Stimulated activated CD8-positive, alpha-beta memory T cell treated with anti-CD3 and anti-CD28 coated beads, Interleukin-12 subunit alpha, Interleukin-12 subunit beta, amount 100 ng/mL, for 1 hour (primary cell): ENCODE results near the gene BUB1.
"Not testable (repeated sequence)": the region's sequence is repeated elsewhere in the genome, so short reads cannot be mapped to it uniquely, and the experiment has no call there.

Source experiments
- DNase-seq: peaks from one replicate; pipeline ENCODE4 v3.0.0-alpha.2; 2020; ENCODE audit warnings: low read depth

BUB1 gene

GRCh38 chr2:110655701-110656100 is 22.2 kb downstream of the BUB1 start:
- no peak for DNase-seq

GRCh38 chr2:110653861-110654260 is 24.0 kb downstream of the BUB1 start:
- no peak for DNase-seq

- no peak for DNase-seq
These were observed 27.5 kb downstream of the BUB1 start for GRCh38 chr2:110650346-110650745.

- DNase-seq = no peak
These were observed 30.1 kb downstream of the BUB1 start for GRCh38 chr2:110647777-110648176.

DNA sequence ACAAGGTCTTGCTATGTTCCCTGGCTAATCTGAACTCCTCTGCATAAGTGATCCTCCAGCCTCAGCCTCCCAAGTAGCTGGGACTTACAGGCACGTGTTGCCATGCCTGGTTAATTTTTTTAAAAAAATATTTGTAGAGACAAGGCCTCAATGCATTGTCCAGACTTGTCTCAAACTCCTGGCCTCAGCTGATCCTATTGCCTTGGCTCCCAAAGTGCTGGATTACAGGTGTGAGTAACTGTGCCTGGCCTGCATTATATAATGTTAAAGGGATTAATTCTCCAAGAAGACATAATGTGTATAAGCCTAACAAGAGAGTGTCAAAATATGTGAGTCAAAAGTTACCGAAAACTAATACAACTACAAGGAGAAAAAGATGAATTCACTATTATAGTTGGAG is 32.2 kb downstream of the BUB1 start:
- no peak for DNase-seq

DNA sequence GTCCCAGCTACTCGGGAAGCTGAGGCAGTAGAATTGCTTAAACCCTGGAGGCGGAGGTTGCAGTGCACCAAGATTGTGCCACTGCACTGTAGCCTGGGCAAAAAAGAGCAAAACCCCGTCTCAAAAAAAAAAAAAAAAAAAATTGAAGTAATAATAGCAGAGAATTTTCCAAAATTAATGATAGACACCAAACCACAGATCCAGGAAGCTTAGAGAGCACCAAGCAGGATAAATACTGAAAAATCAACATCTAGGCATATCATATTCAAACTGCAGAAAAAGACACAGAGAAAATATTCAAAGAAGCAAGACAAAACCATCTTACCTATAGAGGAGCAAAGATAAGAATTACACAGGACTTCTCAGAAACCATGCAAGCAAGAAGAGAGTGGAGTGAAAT is 33.5 kb downstream of the BUB1 start:
- no peak for DNase-seq

DNA sequence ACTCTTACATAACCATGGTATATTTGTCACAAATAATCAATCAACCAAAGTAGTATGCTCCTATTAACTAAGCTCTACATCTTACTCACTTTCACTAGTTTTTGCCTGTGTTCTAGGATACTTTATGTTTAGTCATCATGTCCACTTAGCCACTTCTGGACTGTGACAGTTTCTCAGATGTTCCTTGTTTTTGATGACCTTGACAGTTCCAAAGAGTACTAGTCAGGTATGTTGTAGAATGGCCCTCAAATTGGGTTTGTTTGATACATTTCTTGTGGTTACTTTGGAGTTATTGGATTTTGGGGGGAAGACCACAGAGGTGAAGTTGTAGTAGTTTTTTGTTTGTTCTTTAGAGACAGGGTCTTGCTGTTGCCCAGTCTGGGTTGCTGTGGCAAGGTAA is 35.5 kb downstream of the BUB1 start:
- no peak for DNase-seq

DNA sequence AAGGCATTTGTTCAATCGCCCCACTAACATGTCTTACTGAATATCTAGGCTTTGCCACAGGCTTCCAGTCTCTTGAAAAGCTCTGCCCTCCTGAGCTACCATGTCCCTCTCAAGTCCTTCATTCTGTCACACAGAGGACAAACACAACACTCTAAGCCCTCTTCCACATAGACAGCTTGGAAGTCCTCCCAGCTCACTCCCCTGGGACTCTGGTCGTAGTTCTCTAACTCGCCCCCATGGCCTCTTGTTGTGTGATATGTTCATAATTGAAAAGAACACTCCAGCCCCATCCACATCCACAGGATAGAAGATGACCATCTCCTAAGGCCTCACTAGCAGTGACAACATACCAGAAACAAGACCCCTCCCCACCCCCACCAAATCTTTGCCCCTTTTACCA is 37.9 kb downstream of the BUB1 start:
- DNase-seq = no peak

DNA sequence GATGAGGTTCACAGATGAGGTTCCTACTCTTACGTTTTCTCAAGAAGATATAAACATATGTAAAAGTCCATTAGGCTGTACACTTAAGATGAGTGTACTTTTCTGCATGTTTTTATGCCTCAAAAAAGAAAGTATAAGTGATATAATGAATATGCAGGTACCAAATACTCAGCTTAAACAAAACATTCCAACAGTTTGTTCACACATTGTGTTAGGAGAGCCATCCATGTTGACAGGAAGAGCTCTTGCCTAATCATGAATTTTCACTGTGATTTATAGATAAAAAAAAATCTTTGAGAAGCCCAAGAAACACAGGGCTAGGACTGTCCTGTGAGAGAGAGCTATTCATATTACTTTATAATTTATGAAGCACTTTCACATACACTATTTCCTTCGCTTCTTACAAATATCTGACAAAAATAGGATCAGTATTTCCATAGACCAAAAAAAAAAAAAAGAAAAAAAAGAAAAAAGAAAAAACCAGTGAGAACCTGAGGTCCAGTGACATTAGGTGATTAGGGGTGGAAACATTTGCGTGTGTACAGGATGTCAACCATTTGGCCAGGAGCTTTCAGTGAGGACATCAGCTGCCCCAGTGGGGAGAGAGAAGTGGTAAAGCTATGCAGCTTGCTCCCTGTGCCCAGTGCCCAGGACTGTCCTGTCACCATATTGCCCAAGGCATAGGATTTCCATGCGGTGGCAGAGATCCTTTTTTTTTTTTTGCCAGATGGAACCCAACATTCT is 38.7 kb downstream of the BUB1 start:
- no peak for DNase-seq

- no peak for DNase-seq
These were observed 39.9 kb downstream of the BUB1 start for GRCh38 chr2:110638004-110638403.

- no peak for DNase-seq
These were observed 40.8 kb downstream of the BUB1 start for GRCh38 chr2:110637093-110637492.

DNA sequence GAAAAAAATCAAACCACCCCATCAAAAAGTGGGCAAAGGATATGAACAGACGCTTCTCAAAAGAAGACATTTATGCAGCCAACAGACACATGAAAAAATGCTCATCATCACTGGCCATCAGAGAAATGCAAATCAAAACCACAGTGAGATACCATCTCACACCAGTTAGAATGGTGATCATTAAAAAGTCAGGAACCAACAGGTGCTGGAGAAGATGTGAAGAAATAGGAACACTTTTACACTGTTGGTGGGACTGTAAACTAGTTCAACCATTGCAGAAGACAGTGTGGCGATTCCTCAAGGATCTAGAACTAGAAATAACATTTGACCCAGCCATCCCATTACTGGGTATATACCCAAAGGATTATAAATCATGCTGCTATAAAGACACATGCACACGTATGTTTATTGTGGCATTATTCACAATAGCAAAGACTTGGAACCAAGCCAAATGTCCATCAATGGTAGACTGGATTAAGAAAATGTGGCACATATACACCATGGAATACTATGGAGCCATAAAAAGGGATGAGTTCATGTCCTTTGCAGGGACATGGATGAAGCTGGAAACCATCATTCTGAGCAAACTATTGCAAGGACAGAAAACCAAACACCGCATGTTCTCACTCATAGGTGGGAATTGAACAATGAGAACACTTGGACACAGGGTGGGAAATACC is 41.8 kb downstream of the BUB1 start:
- DNase-seq = not testable (repeated sequence)

GRCh38 chr2:110627348-110627747 is 50.5 kb downstream of the BUB1 start:
- not testable (repeated sequence) for DNase-seq

DNA sequence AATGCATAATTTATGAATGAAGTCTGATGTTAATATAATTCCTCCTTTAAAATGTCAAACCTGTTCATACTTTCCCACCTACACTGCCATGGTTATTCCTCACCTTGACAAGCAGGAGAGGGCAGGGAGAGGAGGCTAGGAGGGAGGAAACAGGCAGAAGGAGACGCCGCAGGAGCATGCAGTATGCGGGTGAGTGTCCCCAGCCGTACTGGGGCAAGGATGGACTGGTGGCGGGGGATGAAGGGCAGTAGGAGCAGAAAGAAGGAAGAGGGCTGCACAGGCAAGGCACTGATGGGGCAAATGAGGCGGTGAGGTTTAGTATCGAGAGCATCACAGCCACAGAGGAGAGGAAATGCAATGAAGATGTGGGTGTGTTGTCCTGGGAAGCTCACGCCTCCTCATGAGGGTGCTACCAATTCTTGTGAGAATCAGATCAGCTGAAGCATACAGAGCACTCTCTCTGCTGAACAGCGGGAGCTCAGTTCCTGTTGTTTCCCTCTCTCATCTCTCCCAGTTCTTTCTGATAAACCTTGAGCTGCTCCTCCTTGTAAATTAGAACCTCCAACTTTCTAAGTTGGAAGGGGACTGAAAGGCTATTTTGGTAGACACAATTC is 58.4 kb downstream of the BUB1 start:
- DNase-seq = not testable (repeated sequence)

DNA sequence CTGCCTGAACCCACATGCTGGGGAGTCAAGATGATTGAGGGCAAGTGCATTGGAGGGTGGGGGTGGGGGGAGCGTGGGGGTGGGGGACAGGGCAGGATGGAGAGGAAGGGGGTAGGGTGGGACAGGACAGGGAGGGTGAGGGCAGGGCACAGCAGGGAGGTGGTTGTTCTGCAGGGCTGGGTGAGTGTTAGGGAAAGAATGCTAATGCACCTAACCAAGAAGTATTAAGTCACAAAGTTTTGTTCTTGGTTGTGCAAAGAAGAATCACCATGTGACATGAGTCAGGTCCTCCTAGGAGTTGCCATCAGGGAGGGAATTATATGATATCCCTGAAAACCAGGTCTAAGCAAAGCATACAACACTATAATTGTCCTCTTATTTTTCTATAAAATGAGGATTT is 63.9 kb downstream of the BUB1 start:
- not testable (repeated sequence) for DNase-seq

DNA sequence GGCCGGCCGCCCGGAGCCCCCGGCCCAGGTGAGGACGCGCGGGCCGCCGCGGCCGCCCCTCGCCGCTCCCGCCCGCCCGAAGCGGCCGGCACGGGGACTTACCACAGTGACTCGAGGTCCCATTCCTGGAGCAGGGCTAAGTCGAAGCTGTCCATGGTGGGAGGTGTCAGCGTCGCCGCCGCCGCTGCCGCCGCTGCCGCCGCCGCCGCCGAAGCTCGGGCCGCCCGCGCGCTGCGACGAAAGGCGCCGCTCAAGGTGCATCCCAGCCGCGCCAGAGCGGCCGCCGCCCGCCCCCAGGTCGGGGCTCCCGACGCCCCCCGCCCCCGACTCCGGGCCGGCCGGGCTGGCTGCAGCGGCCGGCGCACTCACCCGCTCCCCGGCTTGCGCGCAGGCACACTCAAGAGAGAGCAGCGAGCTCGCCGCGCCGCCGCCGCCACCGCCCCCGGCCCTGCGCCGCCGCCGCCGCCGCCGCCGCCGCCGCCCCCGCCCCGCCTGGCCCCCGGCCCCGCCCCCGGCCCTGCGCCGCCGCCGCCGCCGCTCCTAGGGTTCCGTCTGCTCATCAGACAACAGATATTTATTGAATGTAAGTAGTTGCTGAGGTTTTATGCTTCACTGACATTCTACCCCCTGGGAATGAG is 67.1 kb downstream of the BUB1 start:
- DNase-seq = not testable (repeated sequence)

- not testable (repeated sequence) for DNase-seq
These were observed 67.8 kb downstream of the BUB1 start for GRCh38 chr2:110609843-110610612.

- not testable (repeated sequence) for DNase-seq
These were observed 68.9 kb downstream of the BUB1 start for GRCh38 chr2:110608788-110609502.

DNA sequence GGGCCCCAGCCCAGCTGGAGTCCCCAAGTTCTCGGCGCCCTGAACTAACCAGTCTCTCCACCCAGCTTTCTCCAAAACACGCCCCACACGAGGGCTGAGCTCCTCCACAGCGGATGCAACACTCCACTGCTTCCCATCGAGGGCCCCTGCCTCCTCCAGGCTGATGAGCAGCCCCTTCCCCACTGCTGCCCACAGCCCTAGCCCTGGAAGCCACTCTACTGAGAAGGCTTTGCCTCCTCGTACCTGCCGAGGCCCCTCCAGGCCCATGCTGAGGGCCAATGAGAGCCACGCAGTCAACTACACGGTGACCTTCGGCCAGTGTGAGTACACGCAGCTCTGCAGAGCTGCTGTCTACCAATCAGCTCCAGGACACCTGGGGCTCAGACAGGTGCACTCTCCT is 72.8 kb downstream of the BUB1 start:
- DNase-seq = not testable (repeated sequence)

DNA sequence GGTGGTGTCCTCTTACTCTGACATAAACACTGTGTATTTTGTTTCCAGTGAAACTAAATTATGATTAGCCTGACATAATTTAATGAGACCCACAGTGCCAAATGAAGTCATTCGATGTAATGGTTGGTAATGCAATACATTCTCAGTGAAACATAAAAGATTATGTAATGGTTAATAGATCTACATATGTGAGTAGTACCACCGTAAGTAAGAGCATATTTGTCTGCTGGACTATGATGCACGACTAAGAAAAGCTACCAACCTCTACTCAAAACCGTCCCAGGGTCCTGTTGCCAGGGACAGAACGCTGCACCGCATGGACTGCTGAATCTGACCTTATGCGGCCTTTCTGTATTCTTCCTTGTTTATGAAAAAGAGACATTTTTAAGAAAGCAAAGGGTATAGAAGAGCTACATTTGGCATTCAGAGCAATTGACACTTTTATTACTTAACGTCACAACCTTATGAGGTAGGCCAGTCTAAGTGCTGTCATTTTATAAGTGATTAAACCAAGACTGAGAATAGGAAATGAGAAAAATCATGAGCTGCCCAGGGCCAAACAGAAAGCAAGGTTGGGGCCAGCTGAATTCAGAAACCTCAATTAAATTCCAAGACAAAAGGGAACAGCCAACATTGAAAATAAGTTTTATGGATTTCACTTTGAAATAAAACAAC is 73.8 kb downstream of the BUB1 start:
- not testable (repeated sequence) for DNase-seq

GRCh38 chr2:110602139-110602538 is 75.7 kb downstream of the BUB1 start:
- DNase-seq = not testable (repeated sequence)
